ENCODE data around the gene AMIGO2. TPM values are rescaled to one million over a fixed set of nuclear protein-coding genes. Genes with fewer than 3 reads are reported as not detected.

Gene AMIGO2
- total RNA-seq, 1 donor from 2014 or later: 8.5 TPM

DNA sequence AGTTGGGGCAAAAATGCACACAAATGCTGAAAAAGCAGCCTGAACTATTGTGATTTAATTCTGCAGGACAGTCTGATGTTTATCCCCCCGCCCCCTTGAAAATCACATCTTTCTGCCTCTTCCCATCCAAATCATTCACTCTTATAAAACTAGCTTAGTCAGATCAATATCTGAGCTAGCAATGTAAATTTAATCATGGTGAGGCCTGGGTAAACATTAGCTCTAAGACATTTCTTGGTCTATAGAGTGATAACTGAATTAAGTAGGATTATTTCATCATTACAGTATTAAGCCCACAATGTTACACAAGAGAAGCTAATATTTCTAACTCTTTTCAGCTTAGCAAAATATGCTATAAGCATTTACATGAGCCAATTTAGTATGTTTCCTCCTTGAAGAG lies 9.4 kb downstream of the AMIGO2 start:
- Mint-ChIP-seq H3K9me3 (no peaks in the 10 kb centered on the region), H3K4me3 (no peak overlapping the region), H3K27ac (no peak overlapping the region), H3K27me3 (ENCODE audit: low read depth) (peaks cover 7% of the 10 kb centered on the region), H3K36me3 (no peaks in the 10 kb centered on the region), H3K4me1 (peaks cover 11% of the 10 kb centered on the region)
- no peak for TF ChIP-seq CTCF (IDR thresholded peaks at IDR 0.05; ENCODE audit: unreplicated experiment)
- no peak for DNase-seq (ENCODE audit: low spot score in 2 of 2, unreplicated experiment in 2 of 2)

DNA sequence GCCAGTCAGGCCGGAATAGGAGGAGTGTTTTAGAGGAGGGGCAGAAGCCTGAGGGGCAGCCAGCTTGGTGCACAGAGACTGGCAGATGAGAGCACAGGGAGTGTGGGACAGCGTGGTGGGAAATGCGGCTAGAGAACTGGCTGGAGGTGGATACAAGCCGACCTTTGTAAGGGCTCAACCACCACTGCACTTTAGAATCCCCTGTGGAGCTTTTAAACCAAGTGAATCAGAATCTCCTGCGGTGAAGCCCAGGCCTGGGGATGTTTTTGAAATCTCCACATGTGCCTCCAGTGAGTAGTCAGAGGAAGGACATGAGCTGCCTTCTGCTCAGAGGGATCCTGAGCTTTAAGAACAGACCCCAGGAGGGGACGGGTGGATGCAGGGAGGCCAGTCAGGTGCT lies 11.2 kb downstream of the AMIGO2 start:
- no peaks in the 10 kb centered on the region for H3K9me3 Mint-ChIP-seq
- TF ChIP-seq CTCF (IDR thresholded peaks at IDR 0.05; ENCODE audit: unreplicated experiment): no peak
- H3K27ac Mint-ChIP-seq: no peak overlapping the region
- H3K36me3 Mint-ChIP-seq: no peaks in the 10 kb centered on the region
- H3K27me3 Mint-ChIP-seq (ENCODE audit: low read depth): peaks cover 2% of the 10 kb centered on the region
- DNase-seq (ENCODE audit: low spot score in 2 of 2, unreplicated experiment in 2 of 2): no peak
- H3K4me3 Mint-ChIP-seq: no peak overlapping the region
- H3K4me1 Mint-ChIP-seq: peaks cover 11% of the 10 kb centered on the region

GRCh38 chr12:47067771-47068431 lies 11.9 kb downstream of the AMIGO2 start:
- peaks cover 11% of the 10 kb centered on the region for H3K4me1 Mint-ChIP-seq
- no peaks in the 10 kb centered on the region for H3K9me3 Mint-ChIP-seq
- H3K27me3 Mint-ChIP-seq (ENCODE audit: low read depth): peaks cover 2% of the 10 kb centered on the region
- H3K4me3 Mint-ChIP-seq: no peak overlapping the region
- H3K27ac Mint-ChIP-seq: no peak overlapping the region
- no peaks in the 10 kb centered on the region for H3K36me3 Mint-ChIP-seq
- DNase-seq (ENCODE audit: low spot score in 2 of 2, unreplicated experiment in 2 of 2): no peak
- TF ChIP-seq CTCF (IDR thresholded peaks at IDR 0.05; ENCODE audit: unreplicated experiment): no peak

DNA sequence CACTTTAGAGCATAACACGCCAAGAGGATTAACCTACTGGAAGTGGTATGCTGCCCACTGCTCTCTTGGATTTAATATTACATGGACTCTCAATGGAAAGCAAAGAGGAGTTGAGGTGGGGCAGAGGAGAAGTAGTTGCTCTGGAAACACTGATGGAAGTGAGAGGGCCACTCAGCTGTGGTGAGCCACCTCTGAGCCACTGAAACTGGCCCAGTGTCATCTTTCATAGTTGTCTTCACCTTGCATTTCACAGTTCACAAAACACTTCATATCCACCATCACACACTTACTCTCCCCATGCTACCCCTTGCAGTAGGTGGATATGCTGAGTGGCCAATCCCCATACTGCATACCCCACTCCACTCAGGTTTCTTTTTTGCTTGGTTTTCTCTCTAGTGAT lies 12.6 kb downstream of the AMIGO2 start:
- peaks cover 2% of the 10 kb centered on the region for H3K27me3 Mint-ChIP-seq (ENCODE audit: low read depth)
- no peak overlapping the region for H3K4me3 Mint-ChIP-seq
- DNase-seq (ENCODE audit: low spot score in 2 of 2, unreplicated experiment in 2 of 2): no peak
- no peak overlapping the region for H3K27ac Mint-ChIP-seq
- H3K9me3 Mint-ChIP-seq: no peaks in the 10 kb centered on the region
- TF ChIP-seq CTCF (IDR thresholded peaks at IDR 0.05; ENCODE audit: unreplicated experiment): no peak
- H3K4me1 Mint-ChIP-seq: peaks cover 11% of the 10 kb centered on the region
- no peaks in the 10 kb centered on the region for H3K36me3 Mint-ChIP-seq

DNA sequence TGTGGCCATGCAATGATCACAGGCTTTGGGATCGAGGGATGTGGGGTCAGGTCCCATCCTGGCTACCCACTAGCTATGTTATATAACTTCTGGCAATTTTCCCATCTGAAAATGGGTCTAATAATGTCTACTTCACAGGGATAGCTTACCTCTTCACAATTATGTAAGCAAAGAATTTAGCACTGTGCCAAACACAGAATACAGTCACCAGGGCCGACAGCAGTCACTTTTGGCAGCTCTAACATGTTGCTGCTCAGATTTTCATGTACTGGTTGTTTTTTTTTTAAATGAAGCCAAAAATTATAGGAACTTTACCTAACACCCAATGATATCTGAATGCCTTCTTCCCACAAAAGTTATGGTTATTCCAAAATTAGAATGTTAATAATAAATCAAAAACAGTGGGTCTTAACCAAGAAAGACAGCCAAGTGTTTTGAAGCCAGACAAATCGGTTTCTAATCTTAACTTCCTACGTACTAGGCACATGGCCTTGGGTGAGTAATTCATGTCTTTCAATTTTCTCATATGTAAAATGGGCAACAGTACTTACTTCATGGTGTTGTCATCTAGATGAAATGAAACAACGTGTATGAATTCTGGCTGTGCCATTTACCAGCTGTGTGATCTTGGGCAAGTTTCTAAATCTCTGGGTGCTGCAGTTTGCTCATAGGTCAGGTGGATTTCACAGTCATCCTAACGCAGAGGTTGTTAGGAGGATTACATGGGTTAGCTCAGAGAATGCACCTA lies 13.3 kb downstream of the AMIGO2 start:
- TF ChIP-seq CTCF (IDR thresholded peaks at IDR 0.05; ENCODE audit: unreplicated experiment): no peak
- H3K27me3 Mint-ChIP-seq (ENCODE audit: low read depth): peaks cover 2% of the 10 kb centered on the region
- no peaks in the 10 kb centered on the region for H3K36me3 Mint-ChIP-seq
- no peak overlapping the region for H3K27ac Mint-ChIP-seq
- no peaks in the 10 kb centered on the region for H3K9me3 Mint-ChIP-seq
- no peak for DNase-seq (ENCODE audit: low spot score in 2 of 2, unreplicated experiment in 2 of 2)
- H3K4me1 Mint-ChIP-seq: peaks cover 11% of the 10 kb centered on the region
- H3K4me3 Mint-ChIP-seq: no peak overlapping the region

All from mesothelial cell of epicardium (in vitro differentiated cells).